ENCODE data around the gene DNAJC11. TPM values are rescaled to one million over a fixed set of nuclear protein-coding genes. Genes with fewer than 3 reads are reported as not detected.

DNAJC11 gene
- total RNA-seq, 2 donors from 2014 or later = 25.3 to 48.0 TPM

DNA sequence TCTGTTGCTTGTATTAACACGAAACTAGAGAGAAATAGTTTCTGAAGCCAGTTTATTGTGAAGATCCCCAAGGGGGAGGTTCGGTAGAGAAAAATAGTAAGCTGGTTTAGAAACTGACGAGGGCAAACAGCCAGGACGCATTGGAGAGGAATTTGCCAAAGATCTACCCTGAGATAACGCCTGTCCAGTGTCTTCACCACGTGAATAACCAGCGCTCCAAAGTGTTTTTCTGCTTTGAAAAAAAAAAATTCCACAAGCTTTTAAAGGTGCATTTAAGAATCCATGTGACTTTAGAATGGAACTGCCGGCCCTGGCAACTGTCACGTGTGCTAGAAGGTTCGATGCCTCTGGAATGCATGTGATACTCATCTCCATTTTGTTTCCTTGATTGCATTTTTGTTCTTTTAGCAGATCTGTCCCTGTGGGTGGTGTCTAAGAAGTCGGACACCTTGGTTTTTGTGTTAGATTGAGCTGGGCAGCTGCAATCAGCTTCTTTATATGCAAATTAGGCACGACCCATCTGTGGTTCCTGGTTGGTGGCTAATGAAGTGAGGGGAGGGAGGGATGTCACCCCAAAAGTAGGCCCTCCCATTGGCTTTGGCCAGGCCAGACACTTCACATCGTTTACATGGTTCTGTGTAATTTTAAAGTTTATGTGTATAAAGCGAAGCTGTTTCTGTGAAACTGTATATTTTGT lies 78.2 kb downstream of the DNAJC11 start:
- Histone ChIP-seq H3K4me3 (no peak overlapping the region), H3K9me3 (no peaks in the 10 kb centered on the region), H3K36me3 (peaks cover 39% of the 10 kb centered on the region), H3K27me3 (no peaks in the 10 kb centered on the region), H3K4me1 (peaks cover 0 to 23% of the 10 kb centered on the region in 2 donors), H3K27ac (no peak overlapping the region)
- DNase-seq (ENCODE audit: low spot score) = no peak
- TF ChIP-seq, protein P1, sequence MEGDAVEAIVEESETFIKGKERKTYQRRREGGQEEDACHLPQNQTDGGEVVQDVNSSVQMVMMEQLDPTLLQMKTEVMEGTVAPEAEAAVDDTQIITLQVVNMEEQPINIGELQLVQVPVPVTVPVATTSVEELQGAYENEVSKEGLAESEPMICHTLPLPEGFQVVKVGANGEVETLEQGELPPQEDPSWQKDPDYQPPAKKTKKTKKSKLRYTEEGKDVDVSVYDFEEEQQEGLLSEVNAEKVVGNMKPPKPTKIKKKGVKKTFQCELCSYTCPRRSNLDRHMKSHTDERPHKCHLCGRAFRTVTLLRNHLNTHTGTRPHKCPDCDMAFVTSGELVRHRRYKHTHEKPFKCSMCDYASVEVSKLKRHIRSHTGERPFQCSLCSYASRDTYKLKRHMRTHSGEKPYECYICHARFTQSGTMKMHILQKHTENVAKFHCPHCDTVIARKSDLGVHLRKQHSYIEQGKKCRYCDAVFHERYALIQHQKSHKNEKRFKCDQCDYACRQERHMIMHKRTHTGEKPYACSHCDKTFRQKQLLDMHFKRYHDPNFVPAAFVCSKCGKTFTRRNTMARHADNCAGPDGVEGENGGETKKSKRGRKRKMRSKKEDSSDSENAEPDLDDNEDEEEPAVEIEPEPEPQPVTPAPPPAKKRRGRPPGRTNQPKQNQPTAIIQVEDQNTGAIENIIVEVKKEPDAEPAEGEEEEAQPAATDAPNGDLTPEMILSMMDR (IDR thresholded peaks at IDR 0.05) = no peak

DNA sequence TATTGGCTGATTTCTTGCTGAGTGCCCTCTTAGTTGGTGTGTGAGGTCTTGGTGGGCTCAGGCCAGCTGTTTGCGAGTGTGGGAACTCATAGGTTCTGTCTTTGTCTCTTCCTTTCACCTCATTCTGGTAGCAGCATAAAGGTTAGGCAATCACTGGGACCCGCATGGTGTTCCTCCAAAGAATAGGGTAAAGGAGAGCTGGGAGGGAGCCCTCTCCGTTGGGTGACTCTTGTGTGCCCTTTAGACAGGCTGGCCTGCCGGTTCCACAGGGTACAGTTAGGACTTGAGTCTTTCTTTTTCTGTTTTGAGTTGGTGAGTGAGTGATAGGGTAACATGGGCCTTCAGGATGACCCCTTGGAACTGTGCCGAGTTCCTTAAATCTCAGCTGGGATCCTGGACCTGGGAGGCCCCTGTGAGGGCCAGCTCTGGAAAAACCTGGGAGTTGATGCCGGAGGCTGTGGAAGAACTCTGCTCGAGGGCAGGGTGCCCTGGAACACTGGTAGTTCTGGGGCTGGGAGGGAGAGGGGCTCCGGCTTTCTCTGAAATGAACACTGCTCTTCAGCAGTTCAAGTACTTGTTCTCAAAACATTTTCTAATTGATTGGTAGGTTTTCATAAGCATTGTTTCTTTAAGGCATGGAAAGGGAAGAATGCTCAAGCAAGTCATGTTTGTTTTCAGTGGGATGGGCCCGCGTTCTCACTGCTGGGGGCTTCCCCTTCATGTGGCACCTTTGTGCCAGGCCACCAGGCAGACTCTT lies 79.0 kb downstream of the DNAJC11 start:
- Histone ChIP-seq H3K4me3 (no peak overlapping the region), H3K4me1 (peaks cover 0 to 23% of the 10 kb centered on the region in 2 donors), H3K27ac (no peak overlapping the region), H3K36me3 (peaks cover 34% of the 10 kb centered on the region), H3K27me3 (no peaks in the 10 kb centered on the region), H3K9me3 (no peaks in the 10 kb centered on the region)
- no peak for DNase-seq (ENCODE audit: low spot score)
- TF ChIP-seq, protein P1 (IDR thresholded peaks at IDR 0.05) = no peak

DNA sequence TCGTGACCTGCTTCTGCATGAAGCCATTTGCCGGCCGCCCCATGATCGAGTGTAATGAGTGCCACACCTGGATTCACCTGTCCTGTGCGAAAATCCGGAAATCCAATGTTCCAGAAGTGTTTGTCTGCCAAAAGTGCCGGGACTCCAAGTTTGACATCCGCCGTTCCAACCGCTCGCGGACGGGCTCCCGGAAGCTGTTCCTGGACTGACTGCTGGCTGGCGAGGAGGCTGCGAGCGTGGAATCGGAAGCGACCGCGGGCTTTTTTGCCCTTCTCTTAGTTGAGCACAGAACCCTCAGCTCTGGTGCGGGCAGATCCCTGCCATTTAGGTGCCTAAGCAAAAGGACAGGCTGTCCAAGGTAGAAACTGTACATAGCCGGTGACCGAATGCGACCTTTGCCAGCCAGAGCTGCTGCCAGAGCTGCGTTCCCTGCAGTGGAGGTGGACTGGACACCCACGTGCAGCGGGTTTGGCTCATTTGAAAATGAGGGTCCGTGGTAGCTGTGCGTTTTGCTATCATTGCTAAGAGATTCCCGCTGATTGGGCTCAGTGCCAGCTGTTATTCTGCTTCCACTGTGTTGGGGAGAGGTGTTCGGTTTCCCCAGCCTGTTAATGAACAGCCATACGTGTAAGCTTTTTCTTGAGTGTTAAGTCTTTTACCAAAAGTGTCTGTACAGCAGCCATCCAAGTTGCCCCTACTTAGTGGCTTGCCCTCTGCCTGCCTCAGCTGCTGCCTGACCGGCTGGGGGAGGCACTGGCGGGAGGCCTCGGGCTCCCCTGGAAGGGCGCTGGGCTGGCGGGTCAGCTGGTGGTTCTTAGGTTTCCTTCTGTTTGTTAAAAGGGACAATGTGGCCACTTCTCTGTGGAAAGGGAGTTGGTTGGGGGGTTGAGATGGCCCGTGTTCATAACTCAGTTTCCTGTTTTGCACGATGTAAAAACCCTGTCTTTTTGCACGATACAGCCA lies 79.9 kb downstream of the DNAJC11 start:
- TF ChIP-seq, protein P1 (IDR thresholded peaks at IDR 0.05) = no peak
- no peaks in the 10 kb centered on the region for H3K9me3 ChIP-seq
- no peak overlapping the region for H3K4me3 ChIP-seq
- no peaks in the 10 kb centered on the region for H3K27me3 ChIP-seq
- no peak overlapping the region for H3K27ac ChIP-seq
- H3K36me3 ChIP-seq = peaks cover 34% of the 10 kb centered on the region
- no peak for DNase-seq (ENCODE audit: low spot score)
- peaks cover 0 to 17% of the 10 kb centered on the region in 2 donors for H3K4me1 ChIP-seq

DNA sequence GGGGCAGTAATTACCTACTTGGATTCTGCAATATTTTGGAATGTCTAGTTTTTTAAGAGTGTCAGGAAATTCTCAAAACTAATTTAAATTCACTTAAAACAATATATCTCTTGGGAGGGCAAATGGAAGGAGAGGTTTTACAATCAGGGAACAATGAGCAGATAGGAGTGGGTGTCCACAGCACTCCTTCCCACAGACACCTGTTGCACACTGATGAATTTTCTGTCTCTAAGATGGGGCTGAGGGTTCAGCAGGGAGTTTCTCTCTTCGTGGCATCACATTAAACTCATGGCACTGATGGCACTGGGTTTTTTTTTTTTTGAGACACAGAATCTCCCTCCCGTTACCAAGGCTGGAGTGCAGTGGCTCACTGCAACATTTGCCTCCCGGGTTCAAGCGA lies 82.6 kb downstream of the DNAJC11 start:
- H3K9me3 ChIP-seq = no peaks in the 10 kb centered on the region
- peaks cover 34% of the 10 kb centered on the region for H3K36me3 ChIP-seq
- no peaks in the 10 kb centered on the region for H3K27me3 ChIP-seq
- no peak for DNase-seq (ENCODE audit: low spot score)
- no peak overlapping the region for H3K4me3 ChIP-seq
- H3K27ac ChIP-seq = no peak overlapping the region
- peaks cover 0 to 12% of the 10 kb centered on the region in 2 donors for H3K4me1 ChIP-seq
- TF ChIP-seq, protein P1 (IDR thresholded peaks at IDR 0.05) = no peak

DNA sequence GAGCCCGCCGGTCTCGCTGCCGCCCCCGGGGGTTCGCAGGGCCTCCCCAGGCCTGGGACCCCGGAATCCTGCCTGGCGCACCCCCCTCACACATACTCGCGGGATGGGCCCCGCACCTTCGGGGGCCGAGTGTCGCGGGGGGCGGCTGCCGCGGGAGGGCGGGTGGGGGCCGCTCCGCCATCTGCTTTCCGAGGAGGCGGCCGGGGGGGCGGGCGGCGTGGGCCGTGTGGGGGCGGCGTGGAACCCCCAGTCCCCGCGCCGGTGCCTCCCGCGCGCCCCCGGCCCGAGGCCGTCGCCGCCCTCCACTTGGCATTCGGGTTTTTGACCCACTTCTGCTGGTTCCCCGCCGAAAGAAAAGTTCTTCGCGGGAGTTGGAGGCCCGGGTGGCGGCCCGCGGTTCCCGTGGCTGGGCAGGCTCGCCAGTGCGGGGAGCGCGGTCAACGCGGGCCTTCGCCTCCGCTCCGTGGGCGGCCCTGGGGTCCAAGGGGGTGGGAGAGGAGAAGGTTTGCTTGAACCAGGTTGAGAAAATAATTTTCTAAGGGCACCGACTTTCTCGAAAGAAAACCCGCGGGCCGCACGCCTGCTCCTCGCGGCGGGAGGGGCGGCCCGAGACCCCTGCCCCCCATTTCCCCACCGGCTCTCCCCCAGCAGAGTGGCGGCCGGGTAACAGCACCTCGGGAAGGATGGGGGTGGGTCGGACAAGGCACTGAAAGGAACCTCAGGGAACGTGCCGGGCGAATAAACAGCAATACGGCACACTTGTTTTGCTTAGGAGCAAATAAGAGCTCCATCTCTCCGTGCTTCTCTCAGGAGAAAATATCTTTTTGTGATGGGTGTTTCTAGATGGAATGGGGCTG lies 86.5 kb downstream of the DNAJC11 start:
- Histone ChIP-seq H3K27me3 (no peaks in the 10 kb centered on the region), H3K4me3 (peak overlapping the region; percentile 97 to 98), H3K9me3 (no peaks in the 10 kb centered on the region), H3K27ac (peak overlapping the region; percentile 96 to 97), H3K36me3 (peaks cover 11% of the 10 kb centered on the region), H3K4me1 (peaks cover 0 to 26% of the 10 kb centered on the region in 2 donors)
- TF ChIP-seq, protein P1 (IDR thresholded peaks at IDR 0.05) = no peak
- no peak for DNase-seq (ENCODE audit: low spot score)

All from right atrium auricular region (tissue), 2 donors.